Measurements from ENCODE around the gene TIGAR.

DNA sequence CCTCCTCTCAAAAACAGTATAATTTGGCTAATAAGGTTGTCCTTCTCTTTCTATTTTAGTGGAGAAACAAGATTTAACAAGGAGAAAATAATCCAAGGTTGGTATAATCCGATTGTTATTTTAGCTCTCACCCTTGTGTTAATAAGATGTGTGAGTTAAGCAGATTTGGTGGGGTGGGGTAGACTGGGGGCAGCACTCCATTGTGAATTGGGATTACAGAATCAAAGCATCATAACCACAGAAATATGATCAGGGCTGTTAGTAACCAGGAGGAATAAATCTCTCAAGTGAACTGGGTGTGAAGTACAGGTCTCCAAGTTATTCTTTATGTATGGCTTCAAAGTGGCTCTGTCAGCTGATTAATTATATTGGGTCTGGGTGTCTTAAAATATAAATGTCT lies 10.2 kb downstream of the TIGAR start:
- TF ChIP-seq, protein P1, sequence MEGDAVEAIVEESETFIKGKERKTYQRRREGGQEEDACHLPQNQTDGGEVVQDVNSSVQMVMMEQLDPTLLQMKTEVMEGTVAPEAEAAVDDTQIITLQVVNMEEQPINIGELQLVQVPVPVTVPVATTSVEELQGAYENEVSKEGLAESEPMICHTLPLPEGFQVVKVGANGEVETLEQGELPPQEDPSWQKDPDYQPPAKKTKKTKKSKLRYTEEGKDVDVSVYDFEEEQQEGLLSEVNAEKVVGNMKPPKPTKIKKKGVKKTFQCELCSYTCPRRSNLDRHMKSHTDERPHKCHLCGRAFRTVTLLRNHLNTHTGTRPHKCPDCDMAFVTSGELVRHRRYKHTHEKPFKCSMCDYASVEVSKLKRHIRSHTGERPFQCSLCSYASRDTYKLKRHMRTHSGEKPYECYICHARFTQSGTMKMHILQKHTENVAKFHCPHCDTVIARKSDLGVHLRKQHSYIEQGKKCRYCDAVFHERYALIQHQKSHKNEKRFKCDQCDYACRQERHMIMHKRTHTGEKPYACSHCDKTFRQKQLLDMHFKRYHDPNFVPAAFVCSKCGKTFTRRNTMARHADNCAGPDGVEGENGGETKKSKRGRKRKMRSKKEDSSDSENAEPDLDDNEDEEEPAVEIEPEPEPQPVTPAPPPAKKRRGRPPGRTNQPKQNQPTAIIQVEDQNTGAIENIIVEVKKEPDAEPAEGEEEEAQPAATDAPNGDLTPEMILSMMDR (IDR thresholded peaks at IDR 0.05) = no peak
- TF ChIP-seq POLR2A (IDR thresholded peaks at IDR 0.05) = no peak
